HG03103 (cell line): ENCODE data around the gene EN1.

Experiments used
- ATAC-seq: cut with Tn5 transposase; IDR thresholded peaks from one replicate; pipeline ENCODE4 v1.9.1; 2021; ENCODE audit warnings: low read depth; ENCODE audit not compliant: unreplicated experiment

Gene EN1

GRCh38 chr2:118826093-118826492 lies 21.4 kb downstream of the EN1 start:
- no peak for ATAC-seq

- ATAC-seq, result no peak
These were observed 23.8 kb downstream of the EN1 start for GRCh38 chr2:118823633-118824032.

GRCh38 chr2:118822572-118822971 lies 24.9 kb downstream of the EN1 start:
- ATAC-seq, result no peak

- no peak for ATAC-seq
These were observed 25.4 kb downstream of the EN1 start for GRCh38 chr2:118822015-118822414.

GRCh38 chr2:118817469-118817868 lies 30.0 kb downstream of the EN1 start:
- no peak for ATAC-seq

- ATAC-seq, result no peak
These were observed 30.8 kb downstream of the EN1 start for GRCh38 chr2:118816669-118817068.

GRCh38 chr2:118815731-118816130 lies 31.7 kb downstream of the EN1 start:
- ATAC-seq, result no peak

GRCh38 chr2:118815314-118815713 lies 32.1 kb downstream of the EN1 start:
- no peak for ATAC-seq

- no peak for ATAC-seq
These were observed 33.1 kb downstream of the EN1 start for GRCh38 chr2:118814368-118814767.

GRCh38 chr2:118813601-118814339 lies 33.7 kb downstream of the EN1 start:
- no peak for ATAC-seq

GRCh38 chr2:118813111-118813510 lies 34.3 kb downstream of the EN1 start:
- no peak for ATAC-seq

GRCh38 chr2:118812552-118812951 lies 34.9 kb downstream of the EN1 start:
- ATAC-seq, result no peak

GRCh38 chr2:118811514-118812115 lies 35.8 kb downstream of the EN1 start:
- ATAC-seq, result no peak

GRCh38 chr2:118810766-118811165 lies 36.7 kb downstream of the EN1 start:
- ATAC-seq, result no peak

GRCh38 chr2:118808429-118808809 lies 39.0 kb downstream of the EN1 start:
- no peak for ATAC-seq

- no peak for ATAC-seq
These were observed 39.6 kb downstream of the EN1 start for GRCh38 chr2:118807668-118808428.

- no peak for ATAC-seq
These were observed 40.4 kb downstream of the EN1 start for GRCh38 chr2:118806797-118807667.

GRCh38 chr2:118805064-118805690 lies 42.3 kb downstream of the EN1 start:
- no peak for ATAC-seq

GRCh38 chr2:118803012-118803411 lies 44.4 kb downstream of the EN1 start:
- ATAC-seq, result no peak

- no peak for ATAC-seq
These were observed 46.3 kb downstream of the EN1 start for GRCh38 chr2:118801151-118801550.
